ENCODE data around the gene RRP12. TPM values are rescaled to one million over a fixed set of nuclear protein-coding genes. Genes with fewer than 3 reads are reported as not detected.
"Not testable (repeated sequence)": the region's sequence is repeated elsewhere in the genome, so short reads cannot be mapped to it uniquely, and the experiment has no call there.

Gene RRP12
- total RNA-seq, 1 donor from 2014 or later: 20.9 TPM

- not testable (repeated sequence) for DNase-seq (ENCODE audit: low spot score)
These were observed 5.3 kb upstream of the RRP12 start for GRCh38 chr10:97406483-97406882.

DNA sequence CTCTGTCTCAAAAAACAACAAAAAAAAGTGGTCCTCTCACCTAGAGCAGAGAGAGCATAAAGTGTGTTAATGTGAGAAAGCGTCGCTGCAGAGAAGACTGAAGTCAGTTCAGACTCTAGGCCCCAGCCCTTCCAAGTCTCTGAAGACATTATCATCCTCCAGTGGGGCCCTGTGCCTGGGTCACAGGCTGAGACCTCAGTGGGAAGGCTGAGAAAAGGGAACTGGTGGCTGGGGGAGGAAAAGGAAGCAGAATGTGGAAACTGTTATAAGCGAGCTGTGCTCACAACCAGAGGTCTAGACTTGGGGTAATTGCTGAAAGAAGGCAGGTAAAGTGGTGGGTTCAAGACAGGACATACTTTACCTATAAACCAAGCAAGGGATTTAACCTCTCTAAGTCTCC is 4.9 kb upstream of the RRP12 start:
- DNase-seq (ENCODE audit: low spot score): no peak

DNA sequence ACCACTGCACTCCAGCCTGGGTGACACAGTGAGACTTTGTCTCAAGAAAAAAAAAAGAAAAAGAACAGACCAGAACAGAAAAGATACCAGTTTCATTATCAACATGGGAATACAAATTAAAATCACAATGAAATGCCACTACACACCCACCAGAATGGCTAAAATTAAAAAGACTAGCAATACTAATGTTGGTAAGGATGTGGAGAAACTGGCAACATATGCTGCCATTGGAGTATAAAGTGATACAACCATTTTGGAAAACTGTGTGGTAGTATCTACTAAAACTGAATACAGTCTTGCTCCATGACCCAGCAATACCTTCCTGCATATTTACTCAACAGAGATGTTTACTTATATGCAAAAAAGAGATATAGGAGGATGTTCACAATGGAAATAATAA is 2.9 kb upstream of the RRP12 start:
- DNase-seq (ENCODE audit: low spot score): no peak

DNA sequence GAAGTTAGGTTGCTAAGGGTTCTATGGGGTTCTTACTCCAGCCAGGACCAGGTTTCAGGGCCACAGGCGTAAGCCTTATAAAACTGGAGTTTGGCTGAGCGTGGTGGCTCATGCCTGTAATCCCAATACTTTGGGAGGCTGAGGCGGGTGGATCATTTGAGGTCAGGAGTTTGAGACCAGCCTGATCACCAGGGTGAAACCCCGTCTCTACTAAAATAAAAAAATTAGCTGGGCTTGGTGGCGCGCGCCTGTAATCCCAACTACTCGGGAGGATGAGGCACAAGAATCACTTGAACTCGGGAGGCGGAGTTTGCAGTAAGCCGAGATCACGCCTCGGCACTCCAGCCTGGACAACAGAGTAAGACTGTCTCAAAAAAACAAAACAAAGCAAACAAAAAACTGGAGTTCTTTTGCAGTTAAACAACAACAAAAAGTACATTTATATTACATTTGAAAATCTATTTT is 347 bp upstream of the RRP12 start:
- DNase-seq (ENCODE audit: low spot score): no peak

GRCh38 chr10:97399843-97400545 is 1.1 kb downstream of the RRP12 start:
- peak; percentile 43 for DNase-seq (ENCODE audit: low spot score)

GRCh38 chr10:97396056-97396455 is 5.1 kb downstream of the RRP12 start:
- DNase-seq (ENCODE audit: low spot score): no peak

- DNase-seq (ENCODE audit: low spot score): no peak
These were observed 8.0 kb downstream of the RRP12 start for GRCh38 chr10:97393034-97393573.

- DNase-seq (ENCODE audit: low spot score): no peak
These were observed 11.0 kb downstream of the RRP12 start for GRCh38 chr10:97390091-97390490.

- no peak for DNase-seq (ENCODE audit: low spot score)
These were observed 13.0 kb downstream of the RRP12 start for GRCh38 chr10:97388152-97388551.

- no peak for DNase-seq (ENCODE audit: low spot score)
These were observed 15.6 kb downstream of the RRP12 start for GRCh38 chr10:97385565-97385964.

DNA sequence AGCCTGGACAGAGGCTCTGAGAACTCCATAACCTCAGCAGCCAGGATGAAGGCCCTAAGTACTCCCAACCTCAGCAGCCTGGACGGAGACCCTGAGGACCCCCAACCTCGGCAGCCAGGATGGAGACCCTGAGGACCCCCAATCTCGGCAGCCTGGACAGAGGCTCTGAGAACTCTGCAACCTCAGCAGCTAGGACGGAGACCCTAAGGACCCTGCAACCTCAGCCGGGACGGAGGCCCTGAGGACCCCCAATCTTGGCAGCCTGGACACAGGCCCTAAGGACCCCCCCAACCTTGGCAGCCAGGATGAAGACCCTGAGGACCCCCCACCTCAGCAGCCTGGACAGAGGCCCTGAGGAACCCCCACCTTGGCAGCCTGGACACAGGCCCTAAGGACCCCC is 16.5 kb downstream of the RRP12 start:
- DNase-seq (ENCODE audit: low spot score): no peak

- DNase-seq (ENCODE audit: low spot score): no peak
These were observed 17.0 kb downstream of the RRP12 start for GRCh38 chr10:97384156-97384555.

DNA sequence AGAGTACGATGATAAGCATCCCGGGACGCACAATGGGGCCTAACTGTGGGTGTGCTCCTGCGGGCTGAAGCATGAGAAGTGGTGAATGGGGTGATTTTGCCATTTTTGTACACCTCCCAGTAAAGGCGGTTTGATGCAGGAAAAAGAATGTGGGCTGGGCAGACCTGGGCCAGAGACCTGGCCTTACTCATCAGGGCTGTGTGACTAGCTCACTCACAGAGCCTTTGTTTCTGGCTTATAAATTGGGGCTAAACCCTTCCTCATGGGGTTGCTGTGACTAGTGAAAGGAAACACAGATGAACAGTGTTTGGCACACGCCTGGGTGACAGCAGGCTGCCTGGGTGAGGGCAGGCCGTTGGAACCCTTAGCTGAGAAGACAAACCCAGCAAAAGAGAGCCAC is 18.0 kb downstream of the RRP12 start:
- DNase-seq (ENCODE audit: low spot score): no peak

DNA sequence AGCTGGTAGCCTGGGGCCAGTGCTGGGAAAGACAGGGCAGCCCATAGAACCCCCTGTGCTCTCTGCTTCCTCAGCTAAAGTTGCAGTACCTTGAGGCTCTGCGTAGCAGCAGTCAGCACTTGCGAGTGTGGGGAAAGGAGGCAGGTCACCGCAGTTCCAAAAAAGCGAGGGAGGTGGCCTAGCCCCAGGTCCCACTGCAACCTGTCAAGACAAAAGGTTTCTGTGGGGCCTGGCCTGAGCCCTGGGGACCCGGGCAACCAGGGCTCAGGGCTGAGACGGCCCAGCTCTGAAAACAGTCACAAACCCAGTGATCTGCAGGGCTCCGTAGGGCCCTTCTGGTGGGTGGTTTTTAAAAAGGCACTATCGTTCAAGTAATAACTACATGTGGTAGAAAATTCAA is 19.5 kb downstream of the RRP12 start:
- no peak for DNase-seq (ENCODE audit: low spot score)

- no peak for DNase-seq (ENCODE audit: low spot score)
These were observed 20.6 kb downstream of the RRP12 start for GRCh38 chr10:97380516-97380915.

DNA sequence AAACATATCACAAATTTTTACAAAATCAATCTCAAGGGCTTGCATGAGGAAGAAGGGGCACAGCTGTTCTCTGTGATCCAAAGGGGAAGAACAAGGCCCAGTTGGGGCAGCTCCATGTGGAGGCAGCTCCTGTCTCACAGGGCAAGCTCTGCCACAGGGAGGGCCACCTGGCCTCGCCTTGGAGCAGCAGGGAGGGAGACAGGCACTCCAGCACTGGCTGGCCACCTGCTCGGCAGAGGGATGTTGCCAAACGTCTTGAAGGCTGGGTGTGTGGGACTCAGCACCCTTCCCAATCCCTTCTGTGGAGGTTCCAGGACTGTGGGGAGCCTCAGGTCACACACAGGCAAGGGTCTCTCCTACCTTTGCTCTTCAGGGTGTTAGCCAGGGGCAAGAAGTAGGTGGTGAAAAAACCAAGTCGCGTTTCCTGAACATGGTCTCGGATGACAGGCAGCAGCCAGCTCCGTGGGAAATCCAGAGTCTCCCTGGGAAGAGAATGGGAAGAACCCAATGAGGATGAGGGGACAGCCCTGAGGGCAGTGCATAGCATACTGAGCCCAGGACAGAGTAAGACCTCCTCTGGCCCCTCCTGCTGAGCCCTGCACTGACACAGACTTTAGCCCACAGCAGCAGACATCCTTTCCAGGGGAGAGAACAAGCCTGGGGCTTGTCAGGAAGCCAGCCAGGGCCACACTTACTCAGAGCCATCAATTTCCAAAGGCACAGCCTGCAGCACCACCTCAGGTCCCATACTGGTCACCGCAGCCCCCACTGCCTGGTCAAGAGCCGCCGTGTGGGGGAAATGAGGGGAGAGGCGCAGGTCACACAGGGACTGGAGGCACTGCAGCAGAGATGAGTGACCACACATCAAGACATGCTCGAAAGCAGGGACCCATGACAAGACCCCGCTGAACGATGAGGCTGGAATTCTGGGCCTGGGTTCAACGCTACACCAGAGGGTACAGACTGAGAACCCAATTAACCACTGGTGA is 21.9 kb downstream of the RRP12 start:
- no peak for DNase-seq (ENCODE audit: low spot score)

DNA sequence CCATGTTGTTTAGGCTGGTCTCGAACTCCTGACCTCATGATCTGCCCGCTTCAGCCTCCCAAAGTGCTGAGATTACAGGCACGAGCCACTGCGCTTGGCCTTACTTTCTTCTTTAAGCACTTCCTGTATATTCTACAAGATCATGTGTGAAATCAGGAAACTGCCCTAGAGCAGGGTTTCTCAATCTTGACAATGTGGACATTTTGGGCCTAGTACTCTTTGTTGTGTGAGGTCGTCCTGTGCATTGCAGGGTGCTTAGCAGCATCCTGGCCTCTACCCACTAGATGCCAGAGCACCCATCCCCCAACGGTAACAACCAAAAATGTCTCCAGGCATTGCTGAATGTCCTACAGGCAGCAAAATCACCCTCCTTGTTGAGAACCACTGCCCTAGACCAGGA is 24.7 kb downstream of the RRP12 start:
- no peak for DNase-seq (ENCODE audit: low spot score)

DNA sequence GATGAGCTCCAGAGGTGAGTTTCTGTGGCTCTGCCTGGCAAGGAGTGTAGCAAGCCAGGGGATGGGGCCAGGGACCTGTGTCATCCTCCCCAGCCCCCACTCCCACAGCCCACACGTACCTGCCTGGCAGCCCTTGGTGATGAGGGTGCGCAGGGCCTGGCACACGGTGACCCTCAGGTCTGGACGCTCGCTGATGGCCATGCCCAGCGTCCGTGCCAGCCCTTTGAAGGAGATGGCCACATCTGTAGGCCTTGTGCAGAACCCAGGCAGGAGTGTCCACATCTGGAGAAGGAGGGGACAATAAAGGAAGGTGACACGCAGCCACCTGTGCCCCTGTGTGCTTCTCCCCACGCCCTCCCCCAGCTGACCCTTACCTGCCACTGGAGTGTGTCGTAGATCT is 27.7 kb downstream of the RRP12 start:
- DNase-seq (ENCODE audit: low spot score): no peak

DNA sequence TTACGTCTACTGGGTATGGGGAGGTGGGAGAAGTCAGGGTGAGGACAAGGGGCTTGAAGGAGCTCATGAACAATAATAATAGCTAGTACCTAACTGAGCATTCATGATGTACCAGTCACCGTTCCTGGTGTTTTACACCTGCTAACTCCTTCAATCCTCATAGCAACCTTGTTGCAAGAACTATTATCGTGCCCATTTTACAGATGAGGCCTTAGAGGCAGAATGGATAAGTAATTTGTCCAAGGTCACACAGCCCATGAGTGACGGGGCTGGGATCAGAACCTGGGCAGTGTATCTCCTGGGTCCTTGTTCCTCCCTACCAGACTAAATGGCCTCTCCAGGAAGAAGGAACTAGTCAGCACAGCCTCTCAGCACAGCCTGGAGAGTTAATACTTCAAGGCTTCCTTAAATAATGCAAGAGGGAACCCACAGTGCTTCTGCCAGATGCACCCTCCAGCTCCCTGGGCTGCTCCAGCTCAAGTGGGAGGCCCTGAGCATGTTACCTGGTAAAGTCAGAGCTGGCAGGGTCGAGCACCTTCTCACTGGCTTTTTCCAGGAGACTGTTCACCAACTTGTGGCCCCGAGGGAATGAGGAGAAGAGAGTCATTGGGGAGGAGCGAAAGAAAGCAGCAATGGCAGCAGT is 28.8 kb downstream of the RRP12 start:
- DNase-seq (ENCODE audit: low spot score): no peak

DNA sequence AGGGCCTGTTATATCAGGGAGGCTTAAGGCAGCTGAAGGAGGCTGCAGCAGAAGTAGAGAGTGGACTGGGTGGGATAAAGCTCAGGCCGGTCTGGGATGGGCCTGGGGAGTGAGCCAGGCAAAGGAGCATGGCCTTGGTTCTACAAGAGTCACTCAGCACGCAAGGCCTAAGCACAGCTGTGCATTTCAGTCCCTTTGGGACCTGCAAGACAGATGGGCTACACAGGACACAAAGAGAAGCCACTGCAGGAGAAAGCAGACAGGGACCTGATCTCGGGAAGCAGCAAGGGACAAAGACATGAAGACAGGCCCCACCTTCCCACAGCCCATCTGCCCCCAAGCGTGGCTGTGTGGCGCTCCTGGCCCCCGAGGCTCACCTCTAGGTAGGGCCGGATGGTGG is 29.4 kb downstream of the RRP12 start:
- DNase-seq (ENCODE audit: low spot score): no peak

DNA sequence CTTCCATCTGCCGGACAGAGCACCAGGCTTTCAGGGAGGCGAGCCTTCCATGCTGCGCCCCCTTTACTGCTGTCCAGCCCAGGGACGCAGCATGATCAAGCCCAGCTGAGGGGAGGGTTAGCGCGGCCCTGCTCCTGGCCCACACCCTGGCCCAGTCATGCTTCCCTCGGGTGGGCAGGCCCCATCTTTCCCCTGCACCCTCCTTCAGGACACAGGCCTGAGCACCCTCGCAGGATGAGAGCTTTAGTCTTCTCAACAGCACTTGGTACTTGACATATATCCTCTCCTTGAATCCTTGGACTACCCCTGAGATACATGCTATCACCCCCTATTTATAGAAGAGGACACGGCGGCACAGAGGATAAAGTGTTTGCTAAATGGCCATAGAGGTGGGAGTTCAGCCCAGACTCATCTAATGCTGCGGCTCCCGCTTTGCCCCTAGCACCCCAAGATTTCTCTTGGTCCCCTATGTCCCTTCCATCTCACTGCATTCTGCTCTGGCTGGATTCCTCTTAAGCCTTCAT is 34.0 kb downstream of the RRP12 start:
- no peak for DNase-seq (ENCODE audit: low spot score)

- no peak for DNase-seq (ENCODE audit: low spot score)
These were observed 34.6 kb downstream of the RRP12 start for GRCh38 chr10:97366572-97366971.
